NCI-H524 treated with DMSO at 0.1 percent for 48 hours (cell line): ENCODE measurements around the gene RAB11FIP3.
A peak's percentile ranks its signal among the peaks of the same experiment; 100 is the strongest.

Experiments used
- DNase-seq: peaks from one replicate; lab custom pipeline; 2025; lab: John Stamatoyannopoulos, UW

RAB11FIP3 gene

GRCh38 chr16:424033-424622 lies 1.3 kb upstream of the RAB11FIP3 start:
- DNase-seq, result no peak

- no peak for DNase-seq
Measured at GRCh38 chr16:424623-425081, 797 bp upstream of the RAB11FIP3 start.

GRCh38 chr16:425740-426114 lies 278 bp downstream of the RAB11FIP3 start:
- no peak for DNase-seq

GRCh38 chr16:426115-426905 lies 861 bp downstream of the RAB11FIP3 start:
- DNase-seq, result no peak

GRCh38 chr16:426906-427249 lies 1.4 kb downstream of the RAB11FIP3 start:
- DNase-seq, result no peak

- no peak for DNase-seq
Measured at GRCh38 chr16:427250-427649, 1.8 kb downstream of the RAB11FIP3 start.

GRCh38 chr16:430904-431303 lies 5.5 kb downstream of the RAB11FIP3 start:
- no peak for DNase-seq

GRCh38 chr16:440627-441026 lies 15.2 kb downstream of the RAB11FIP3 start:
- no peak for DNase-seq

- DNase-seq, result no peak
Measured at GRCh38 chr16:441447-441846, 16.0 kb downstream of the RAB11FIP3 start.

- no peak for DNase-seq
Measured at GRCh38 chr16:442976-443375, 17.5 kb downstream of the RAB11FIP3 start.

GRCh38 chr16:444027-444426 lies 18.6 kb downstream of the RAB11FIP3 start:
- DNase-seq, result no peak

- DNase-seq, result no peak
Measured at GRCh38 chr16:445566-445965, 20.1 kb downstream of the RAB11FIP3 start.

GRCh38 chr16:450385-450784 lies 24.9 kb downstream of the RAB11FIP3 start:
- DNase-seq, result no peak

GRCh38 chr16:450785-451512 lies 25.5 kb downstream of the RAB11FIP3 start:
- DNase-seq, result no peak

GRCh38 chr16:454397-454940 lies 29.0 kb downstream of the RAB11FIP3 start:
- DNase-seq, result no peak

GRCh38 chr16:455453-455852 lies 30.0 kb downstream of the RAB11FIP3 start:
- no peak for DNase-seq

- no peak for DNase-seq
Measured at GRCh38 chr16:456891-457483, 31.5 kb downstream of the RAB11FIP3 start.

GRCh38 chr16:457732-458400 lies 32.4 kb downstream of the RAB11FIP3 start:
- no peak for DNase-seq

GRCh38 chr16:459761-460160 lies 34.3 kb downstream of the RAB11FIP3 start:
- DNase-seq, result no peak

GRCh38 chr16:460787-461186 lies 35.3 kb downstream of the RAB11FIP3 start:
- no peak for DNase-seq

GRCh38 chr16:463071-463470 lies 37.6 kb downstream of the RAB11FIP3 start:
- no peak for DNase-seq

- peak; percentile 51 for DNase-seq
Measured at GRCh38 chr16:466651-467050, 41.2 kb downstream of the RAB11FIP3 start.
